ENCODE data around the gene EXTL2.
"Not testable (repeated sequence)": the region's sequence is repeated elsewhere in the genome, so short reads cannot be mapped to it uniquely, and the experiment has no call there.

Gene EXTL2

DNA sequence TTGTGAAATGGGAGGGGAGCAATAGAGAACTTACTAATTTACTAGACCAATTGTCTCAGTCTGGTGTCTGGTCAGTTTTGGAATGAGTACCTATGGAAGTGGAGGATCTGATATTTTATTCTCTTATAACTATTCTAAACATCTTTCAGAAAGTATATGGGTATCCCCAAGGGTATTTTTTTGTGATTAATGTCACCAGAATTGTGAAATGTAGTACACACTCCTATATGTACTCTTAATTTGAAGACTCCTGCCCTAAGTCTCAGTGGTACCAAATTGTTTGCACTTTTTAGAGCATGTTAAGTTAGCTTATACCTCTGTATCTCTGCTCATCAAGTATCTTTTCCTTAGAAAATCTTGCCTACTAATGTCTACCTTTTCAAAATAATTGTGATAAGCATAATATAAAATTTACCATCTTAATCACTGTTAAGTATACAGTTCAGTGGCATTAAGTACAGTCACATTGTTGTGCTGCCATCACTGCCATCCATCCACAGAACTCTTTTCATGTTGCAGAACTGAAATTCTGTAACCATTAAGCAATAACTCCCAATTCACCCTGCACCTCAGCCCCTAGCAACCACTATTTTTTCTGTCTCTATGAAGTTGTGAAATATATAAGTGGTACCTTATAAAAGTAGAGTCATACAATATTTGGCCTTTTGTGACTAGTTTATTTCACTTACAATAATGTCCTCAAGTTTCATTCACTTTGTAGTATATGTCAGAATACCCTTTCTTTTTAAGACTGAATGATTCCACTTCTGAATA is 41.7 kb upstream of the EXTL2 start:
- Histone ChIP-seq H3K27ac (no peak overlapping the region), H3K4me1 (ENCODE audit: control insufficient read depth in 1 of 2, insufficient read depth in 1 of 2, low read depth in 1 of 2, low read length in 1 of 2) (no peaks in the 10 kb centered on the region), H3K4me3 (ENCODE audit: low read depth in 1 of 2, low read length in 1 of 2) (no peak overlapping the region), H3K36me3 (no peaks in the 10 kb centered on the region), H3K27me3 (no peaks in the 10 kb centered on the region), H3K9me3 (no peaks in the 10 kb centered on the region)
- no peak for TF ChIP-seq CTCF (IDR thresholded peaks at IDR 0.05)

GRCh38 chr1:100933555-100933954 is 38.9 kb upstream of the EXTL2 start:
- not testable (repeated sequence) for H3K4me1 ChIP-seq (ENCODE audit: control insufficient read depth in 1 of 2, insufficient read depth in 1 of 2, low read depth in 1 of 2, low read length in 1 of 2); H3K36me3 ChIP-seq; H3K27me3 ChIP-seq; H3K4me3 ChIP-seq (ENCODE audit: low read depth in 1 of 2, low read length in 1 of 2); H3K9me3 ChIP-seq; H3K27ac ChIP-seq

DNA sequence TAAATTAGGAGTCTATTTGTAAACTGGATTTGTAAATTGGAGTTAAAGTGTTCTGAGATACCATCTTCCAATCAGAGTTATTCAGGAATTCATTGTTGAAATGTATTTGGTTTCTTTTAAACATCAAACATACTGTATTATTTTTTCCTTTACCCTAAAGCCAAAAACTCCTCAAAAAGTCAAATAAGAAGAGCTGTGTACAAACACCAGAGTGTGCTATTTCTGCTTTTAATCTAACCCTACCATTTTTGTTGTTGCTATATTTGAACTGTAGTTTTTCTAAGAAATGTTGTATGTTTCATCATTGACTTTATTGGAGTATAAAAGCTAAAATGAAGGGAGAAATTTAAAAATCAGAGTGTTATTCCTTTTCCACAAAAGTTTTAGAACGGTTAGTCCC is 37.1 kb upstream of the EXTL2 start:
- no peak for TF ChIP-seq CTCF (IDR thresholded peaks at IDR 0.05)
- no peak overlapping the region for H3K27ac ChIP-seq
- H3K4me3 ChIP-seq (ENCODE audit: low read depth in 1 of 2, low read length in 1 of 2) = no peak overlapping the region
- H3K4me1 ChIP-seq (ENCODE audit: control insufficient read depth in 1 of 2, insufficient read depth in 1 of 2, low read depth in 1 of 2, low read length in 1 of 2) = no peaks in the 10 kb centered on the region
- H3K36me3 ChIP-seq = peaks cover 4% of the 10 kb centered on the region
- H3K27me3 ChIP-seq = no peaks in the 10 kb centered on the region
- H3K9me3 ChIP-seq = no peaks in the 10 kb centered on the region

DNA sequence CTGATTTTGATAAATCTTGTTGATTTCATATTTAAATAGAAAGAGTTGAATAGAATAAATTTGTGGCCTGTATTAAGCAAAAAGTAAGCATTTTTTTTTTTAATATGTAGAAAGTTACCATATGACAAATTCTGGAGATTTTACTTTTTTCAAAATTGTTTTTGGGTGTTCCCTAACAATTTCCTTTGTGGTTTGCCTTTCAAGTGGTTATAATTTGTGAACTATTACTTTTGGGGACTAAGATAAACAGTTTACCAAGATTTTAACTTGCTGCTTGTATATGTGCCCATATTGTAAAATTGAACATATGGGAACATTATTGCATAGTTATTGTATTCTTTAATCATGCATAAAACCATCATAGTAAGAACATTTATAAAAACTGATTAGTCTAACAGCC is 35.9 kb upstream of the EXTL2 start:
- Histone ChIP-seq H3K36me3 (peaks cover 15% of the 10 kb centered on the region), H3K4me3 (ENCODE audit: low read depth in 1 of 2, low read length in 1 of 2) (no peak overlapping the region), H3K27me3 (no peaks in the 10 kb centered on the region), H3K27ac (no peak overlapping the region), H3K9me3 (no peaks in the 10 kb centered on the region), H3K4me1 (ENCODE audit: control insufficient read depth in 1 of 2, insufficient read depth in 1 of 2, low read depth in 1 of 2, low read length in 1 of 2) (no peaks in the 10 kb centered on the region)
- no peak for TF ChIP-seq CTCF (IDR thresholded peaks at IDR 0.05)

DNA sequence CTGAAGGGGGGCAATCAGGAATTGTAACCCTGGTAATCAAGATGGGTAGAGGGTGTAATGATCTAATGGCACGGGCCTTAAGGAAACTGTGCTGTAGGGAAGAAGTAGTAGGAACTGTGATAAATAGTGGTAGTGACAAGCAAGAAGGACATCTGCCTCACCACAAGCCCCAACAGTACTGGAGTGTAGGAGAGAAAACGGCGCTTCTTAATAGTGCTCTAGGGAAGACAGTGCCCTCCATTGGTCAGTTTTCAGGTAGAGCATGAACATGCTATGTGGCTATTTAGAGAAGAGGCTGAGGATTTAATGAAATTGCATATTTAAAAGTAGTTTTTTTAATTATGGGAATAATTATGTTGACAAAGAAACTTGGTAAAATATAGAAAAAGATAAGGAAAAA is 33.5 kb upstream of the EXTL2 start:
- no peak overlapping the region for H3K27ac ChIP-seq
- peaks cover 28% of the 10 kb centered on the region for H3K36me3 ChIP-seq
- TF ChIP-seq CTCF (IDR thresholded peaks at IDR 0.05) = no peak
- H3K4me3 ChIP-seq (ENCODE audit: low read depth in 1 of 2, low read length in 1 of 2) = no peak overlapping the region
- H3K9me3 ChIP-seq = no peaks in the 10 kb centered on the region
- no peaks in the 10 kb centered on the region for H3K27me3 ChIP-seq
- no peaks in the 10 kb centered on the region for H3K4me1 ChIP-seq (ENCODE audit: control insufficient read depth in 1 of 2, insufficient read depth in 1 of 2, low read depth in 1 of 2, low read length in 1 of 2)

DNA sequence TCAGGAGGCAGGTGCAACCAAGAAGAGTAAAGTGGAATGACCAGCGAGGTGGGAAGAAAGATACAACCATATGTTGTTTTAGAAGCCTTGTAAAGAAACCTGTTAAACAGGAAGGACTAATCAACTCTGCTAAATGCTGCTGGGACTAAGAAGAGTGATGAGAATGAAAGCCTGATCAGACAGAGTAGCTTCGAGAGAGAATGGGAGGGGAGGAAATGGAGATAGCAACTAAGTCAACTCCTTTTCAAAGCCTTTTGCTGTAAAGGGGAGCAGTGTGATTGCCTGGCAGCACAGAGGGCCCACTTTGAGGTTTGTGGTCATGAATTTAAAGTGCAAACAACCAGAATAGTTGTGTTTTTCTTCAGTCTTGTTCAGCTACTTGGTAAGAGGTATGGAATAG is 32.6 kb upstream of the EXTL2 start:
- H3K27ac ChIP-seq = no peak overlapping the region

More for the DNA sequence above, 32.6 kb upstream of the EXTL2 start:
- Histone ChIP-seq H3K9me3 (no peaks in the 10 kb centered on the region), H3K27me3 (no peaks in the 10 kb centered on the region), H3K4me1 (ENCODE audit: control insufficient read depth in 1 of 2, insufficient read depth in 1 of 2, low read depth in 1 of 2, low read length in 1 of 2) (no peaks in the 10 kb centered on the region), H3K36me3 (peaks cover 28% of the 10 kb centered on the region), H3K4me3 (ENCODE audit: low read depth in 1 of 2, low read length in 1 of 2) (no peak overlapping the region)
- no peak for TF ChIP-seq CTCF (IDR thresholded peaks at IDR 0.05)

All from neutrophil (primary cell).